Activated T-helper 1 cell treated with anti-CD3 and anti-CD28 coated beads, Interleukin-12 subunit alpha, Interleukin-12 subunit beta, Interleukin-2, Interleukin-4 antibody, amounts not matched to agents 30 ng/mL and 10 ng/mL and 1 ng/mL, durations not matched to agents 14 hours and 24 hours and 36 hours (primary cell): ENCODE measurements around the gene GRIK4. TPM values are rescaled to one million over a fixed set of nuclear protein-coding genes. Genes with fewer than 3 reads are reported as not detected.
"Not testable (repeated sequence)": the region's sequence is repeated elsewhere in the genome, so short reads cannot be mapped to it uniquely, and the experiment has no call there.

ENCODE experiments used
- DNase-seq: peaks from one replicate; pipeline ENCODE4 v3.0.0; 2021; ENCODE audit warnings: low spot score
- H3K27ac Mint-ChIP-seq: one replicate; pipeline ENCODE4 v1.8.0; 2021; ENCODE audit warnings: mild to moderate bottlenecking, mixed read lengths
- H3K27me3 Mint-ChIP-seq: one replicate; pipeline ENCODE4 v1.8.0; 2022; ENCODE audit warnings: mild to moderate bottlenecking, moderate library complexity, mixed read lengths; ENCODE audit not compliant: insufficient read depth
- H3K36me3 Mint-ChIP-seq: one replicate; pipeline ENCODE4 v1.8.0; 2021; ENCODE audit warnings: low read depth, mixed read lengths
- H3K4me1 Mint-ChIP-seq: one replicate; pipeline ENCODE4 v1.8.0; 2021; ENCODE audit warnings: low read depth, mixed read lengths
- H3K4me3 Mint-ChIP-seq: one replicate; pipeline ENCODE4 v1.8.0; 2021; ENCODE audit warnings: mild to moderate bottlenecking, moderate library complexity, mixed read lengths
- H3K9me3 Mint-ChIP-seq: one replicate; pipeline ENCODE4 v1.8.0; 2021; ENCODE audit warnings: mixed read lengths
- intact Hi-C: fragments of 100-400 bp; cut with micrococcal nuclease; formaldehyde crosslinking; loops from one replicate; pipeline ENCODE4 v1.15.1; 2024
- total RNA-seq: library from RNA; stranded (reverse); gene quantifications from 2 replicates; pipeline ENCODE4 v1.2.3, GENCODE V29; 2022

Gene GRIK4
- total RNA-seq, 1 donor from 2014 or later, result 0.16 TPM

DNA sequence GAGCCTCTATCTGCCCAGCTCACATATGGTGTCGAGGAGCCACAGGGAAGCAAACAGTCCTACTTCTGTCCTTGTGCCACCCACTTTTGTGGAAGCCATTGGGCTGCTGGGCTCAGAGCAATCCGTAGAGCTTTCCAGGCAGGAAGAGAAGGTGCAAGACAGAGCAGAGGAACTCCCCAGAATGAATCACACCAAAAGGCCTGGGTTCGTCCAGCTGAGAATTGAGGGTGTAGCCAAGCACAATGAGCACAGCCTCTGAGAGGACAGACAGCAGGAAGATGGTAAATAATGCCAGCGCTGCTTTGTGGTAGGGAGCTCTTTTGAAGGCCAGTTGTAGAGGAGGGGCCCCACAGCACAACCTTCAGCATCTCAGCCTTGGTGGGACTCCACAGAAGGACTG is 237.8 kb downstream of the GRIK4 start:
- Mint-ChIP-seq H3K4me3 (no peak overlapping the region), H3K4me1 (no peaks in the 10 kb centered on the region), H3K27ac (no peak overlapping the region), H3K9me3 (no peaks in the 10 kb centered on the region), H3K36me3 (no peaks in the 10 kb centered on the region), H3K27me3 (peaks cover 2% of the 10 kb centered on the region)
- intact Hi-C loops, result no loop called here
- no peak for DNase-seq

DNA sequence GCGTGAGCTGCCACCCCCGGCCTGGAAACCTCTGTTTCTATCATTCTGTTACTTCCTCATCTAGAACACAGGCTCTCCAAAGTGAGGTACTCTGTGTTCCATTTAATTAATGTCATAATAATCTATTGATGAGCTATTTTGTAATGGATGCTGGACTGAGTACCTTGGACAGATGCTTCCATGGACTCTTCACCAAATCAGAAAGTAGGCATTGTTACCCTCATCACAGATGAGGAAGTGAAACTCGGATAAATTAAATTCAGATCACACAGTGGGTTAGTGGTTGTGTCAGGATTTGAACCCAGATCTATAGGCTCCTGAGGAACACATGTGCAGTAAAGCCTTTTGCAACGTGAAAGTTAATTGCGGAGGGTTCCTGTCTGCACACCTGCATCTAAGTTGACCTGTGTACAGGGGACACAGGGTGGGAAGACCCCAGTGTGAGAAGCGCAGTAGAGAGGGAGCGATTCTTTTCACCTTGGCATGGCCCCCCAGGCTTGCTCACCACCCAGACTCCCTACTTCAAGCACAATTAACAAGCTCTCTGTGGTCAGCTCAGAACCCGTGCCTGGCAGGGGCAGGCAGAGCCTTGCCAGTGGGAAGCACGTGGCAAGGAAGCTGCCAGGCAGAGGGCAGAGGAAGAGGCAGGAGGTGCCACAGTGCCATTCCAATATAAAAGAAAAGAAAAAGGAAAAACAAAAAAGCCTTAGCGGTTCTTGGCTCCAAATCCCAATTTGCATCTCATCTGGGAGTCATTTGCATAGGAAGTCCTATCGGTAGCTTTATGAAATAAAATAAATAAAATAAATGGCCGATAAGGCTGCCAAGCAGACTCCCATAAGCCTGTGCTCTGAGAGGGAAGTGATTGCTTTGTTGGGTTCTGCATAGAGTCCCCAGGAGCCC is 239.3 kb downstream of the GRIK4 start:
- no peak overlapping the region for H3K27ac Mint-ChIP-seq
- no peaks in the 10 kb centered on the region for H3K4me1 Mint-ChIP-seq
- intact Hi-C loops, result no loop called here
- H3K27me3 Mint-ChIP-seq, result no peaks in the 10 kb centered on the region
- H3K9me3 Mint-ChIP-seq, result no peaks in the 10 kb centered on the region
- no peaks in the 10 kb centered on the region for H3K36me3 Mint-ChIP-seq
- DNase-seq, result no peak
- no peak overlapping the region for H3K4me3 Mint-ChIP-seq

DNA sequence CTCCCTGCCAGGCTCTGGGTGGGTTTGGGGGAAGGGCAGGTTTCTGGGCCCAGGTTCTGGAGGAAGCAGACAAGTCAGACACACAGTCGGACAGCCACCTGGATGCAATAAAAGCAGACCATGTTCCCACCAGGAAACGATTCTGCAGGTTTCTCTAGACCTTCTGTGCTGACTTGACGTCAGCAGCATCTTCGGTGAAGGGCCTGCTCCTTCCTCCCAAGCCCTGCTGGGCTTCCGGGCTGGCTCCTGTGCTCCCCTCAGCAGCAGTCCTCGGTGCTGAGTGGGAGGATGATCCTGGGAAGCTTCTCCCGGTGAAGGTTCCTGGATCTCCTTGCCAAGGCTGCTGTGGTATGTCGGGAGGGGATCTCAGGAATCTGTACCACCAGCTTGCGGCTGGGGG is 240.0 kb downstream of the GRIK4 start:
- Mint-ChIP-seq H3K36me3 (no peaks in the 10 kb centered on the region), H3K4me3 (no peak overlapping the region), H3K27ac (no peak overlapping the region), H3K27me3 (no peaks in the 10 kb centered on the region), H3K4me1 (no peaks in the 10 kb centered on the region), H3K9me3 (no peaks in the 10 kb centered on the region)
- no peak for DNase-seq
- intact Hi-C loops, result no loop called here

DNA sequence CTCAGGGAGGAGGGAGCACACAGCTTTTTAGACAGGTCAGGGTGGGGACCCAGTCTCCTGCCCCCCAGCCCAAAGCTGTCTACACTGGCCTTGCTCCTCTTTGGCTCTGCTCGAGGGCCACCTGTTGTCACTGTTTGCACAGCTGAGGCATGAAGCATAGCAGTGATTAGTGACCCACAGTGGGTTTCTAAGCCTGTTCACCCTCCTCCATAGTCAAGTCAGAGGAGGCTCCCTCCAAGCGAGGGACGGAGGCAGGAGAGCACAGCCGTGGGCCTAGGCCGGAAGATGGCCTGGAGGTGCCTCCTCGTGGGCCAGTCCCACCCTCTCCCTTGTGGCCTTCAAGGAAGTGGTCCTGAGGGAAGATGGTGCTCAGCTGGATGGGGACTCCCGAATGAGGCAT is 241.1 kb downstream of the GRIK4 start:
- H3K9me3 Mint-ChIP-seq, result no peaks in the 10 kb centered on the region
- intact Hi-C loops, result no loop called here
- no peaks in the 10 kb centered on the region for H3K36me3 Mint-ChIP-seq
- H3K4me3 Mint-ChIP-seq, result no peak overlapping the region
- no peak for DNase-seq
- H3K27ac Mint-ChIP-seq, result no peak overlapping the region
- no peaks in the 10 kb centered on the region for H3K4me1 Mint-ChIP-seq
- H3K27me3 Mint-ChIP-seq, result no peaks in the 10 kb centered on the region

DNA sequence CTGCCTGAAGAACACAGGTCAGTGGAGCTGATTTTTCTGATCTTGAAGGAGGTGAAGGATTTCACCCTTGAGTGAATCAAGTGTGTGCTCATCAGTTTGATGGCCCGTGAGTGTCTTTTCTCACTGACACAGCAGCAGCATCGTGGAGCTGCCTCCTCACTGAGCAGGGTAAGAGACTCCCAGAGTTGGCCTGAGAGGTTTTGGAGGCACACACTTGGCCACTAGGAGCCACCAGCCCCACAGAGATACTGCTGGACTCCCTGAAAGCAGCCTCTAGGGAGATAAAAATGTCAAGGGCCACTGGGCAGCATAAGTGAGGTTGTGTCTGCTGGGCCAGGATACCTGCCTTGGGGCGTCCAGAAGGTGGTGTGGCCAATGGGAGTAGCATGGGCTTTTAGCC is 245.4 kb downstream of the GRIK4 start:
- H3K4me3 Mint-ChIP-seq, result no peak overlapping the region

DNA sequence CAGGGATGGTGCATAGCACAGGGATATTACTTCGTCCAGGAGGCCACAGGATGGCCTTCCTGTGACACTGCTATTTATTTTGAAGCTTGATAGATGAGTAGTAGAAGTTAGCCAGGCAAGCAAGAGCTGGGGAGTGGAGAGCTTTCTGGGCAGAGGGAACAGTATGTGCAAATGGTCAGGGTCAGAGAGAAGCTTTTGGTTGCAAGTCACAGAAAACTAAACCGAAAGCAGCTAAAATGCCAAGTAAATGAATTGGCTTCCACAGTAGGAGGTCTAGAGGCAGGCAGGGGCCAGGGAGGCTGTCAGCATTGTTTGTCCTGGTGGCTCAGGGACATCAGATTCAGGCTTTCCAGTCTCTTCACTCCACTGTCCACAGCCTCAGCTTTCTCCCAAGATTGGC is 247.5 kb downstream of the GRIK4 start:
- Mint-ChIP-seq H3K27me3 (peaks cover 14% of the 10 kb centered on the region), H3K27ac (no peak overlapping the region), H3K4me1 (no peaks in the 10 kb centered on the region), H3K9me3 (no peaks in the 10 kb centered on the region), H3K4me3 (no peak overlapping the region), H3K36me3 (no peaks in the 10 kb centered on the region)
- intact Hi-C loops, result no loop called here
- no peak for DNase-seq

More for the DNA sequence above, 245.4 kb downstream of the GRIK4 start:
- Mint-ChIP-seq H3K27me3 (peaks cover 12% of the 10 kb centered on the region), H3K27ac (no peak overlapping the region), H3K9me3 (no peaks in the 10 kb centered on the region), H3K4me1 (no peaks in the 10 kb centered on the region), H3K36me3 (no peaks in the 10 kb centered on the region)
- no peak for DNase-seq
- intact Hi-C loops, result no loop called here

DNA sequence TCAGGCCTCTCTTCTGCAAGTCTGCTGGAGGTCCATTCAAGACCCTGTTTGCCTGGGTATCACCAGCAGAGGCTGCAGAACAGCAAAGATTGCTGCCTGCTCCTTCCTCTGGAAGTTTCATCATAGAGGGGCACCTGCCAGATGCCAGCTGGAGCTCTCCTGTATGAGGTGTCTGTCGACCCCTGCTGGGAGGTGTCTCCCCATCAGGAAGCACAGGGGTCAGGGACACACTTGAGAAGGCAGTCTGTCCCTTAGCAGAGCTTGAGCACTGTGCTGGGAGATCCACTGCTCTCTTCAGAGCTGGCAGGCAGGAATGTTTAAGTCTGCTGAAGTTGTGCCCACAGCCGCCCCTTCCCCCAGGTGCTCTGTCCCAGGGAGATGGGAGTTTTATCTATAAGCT is 254.2 kb downstream of the GRIK4 start:
- H3K4me3 Mint-ChIP-seq, H3K36me3 Mint-ChIP-seq, H3K27ac Mint-ChIP-seq, H3K9me3 Mint-ChIP-seq, DNase-seq, H3K4me1 Mint-ChIP-seq, intact Hi-C loops: not testable (repeated sequence)
- H3K27me3 Mint-ChIP-seq, result peaks cover 12% of the 10 kb centered on the region

DNA sequence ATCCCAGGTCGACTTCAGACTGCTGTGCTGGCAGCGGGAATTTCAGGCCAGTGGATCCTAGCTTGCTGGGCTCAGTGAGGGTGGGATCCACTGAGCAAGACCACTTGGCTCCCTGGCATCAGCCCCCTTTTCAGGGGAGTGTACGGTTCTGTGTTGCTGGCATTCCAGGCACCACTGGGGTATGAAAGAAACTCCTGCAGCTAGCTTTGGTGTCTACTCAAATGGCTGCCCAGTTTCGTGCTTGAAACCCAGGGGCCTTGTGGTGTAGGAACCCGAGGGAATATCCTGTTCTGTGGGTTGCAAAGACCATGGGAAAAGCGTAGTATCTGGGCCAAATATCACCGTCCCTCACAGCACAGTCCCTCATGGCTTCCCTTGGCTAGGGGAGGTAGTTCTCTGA is 254.8 kb downstream of the GRIK4 start:
- Mint-ChIP-seq H3K27ac (no peak overlapping the region), H3K4me1 (no peaks in the 10 kb centered on the region), H3K4me3 (no peak overlapping the region), H3K27me3 (peaks cover 10% of the 10 kb centered on the region), H3K9me3 (no peaks in the 10 kb centered on the region), H3K36me3 (no peaks in the 10 kb centered on the region)
- intact Hi-C loops, result no loop called here
- no peak for DNase-seq

DNA sequence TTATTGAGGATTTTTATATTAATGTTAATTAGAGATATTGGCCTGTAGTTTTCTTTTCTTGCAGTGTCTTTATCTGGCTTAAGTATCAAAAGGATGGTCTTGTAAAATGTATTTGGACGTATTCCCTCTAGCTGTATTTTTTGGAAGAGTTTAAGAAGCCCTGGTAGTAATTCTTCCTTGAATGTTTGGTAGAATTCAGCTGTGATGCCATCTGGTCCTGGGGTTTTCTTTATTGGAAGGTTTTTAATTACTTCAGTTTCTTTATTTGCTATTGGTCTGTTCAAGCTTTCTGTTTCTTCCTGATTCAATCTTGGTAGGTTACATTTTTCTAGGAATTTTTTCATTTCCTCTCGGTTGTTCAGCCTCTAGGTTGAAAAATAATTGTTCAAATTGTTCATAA is 257.4 kb downstream of the GRIK4 start:
- H3K27me3 Mint-ChIP-seq, result peaks cover 7% of the 10 kb centered on the region
- intact Hi-C loops, result no loop called here
- H3K36me3 Mint-ChIP-seq, result no peaks in the 10 kb centered on the region
- no peak overlapping the region for H3K4me3 Mint-ChIP-seq
- H3K4me1 Mint-ChIP-seq, result no peaks in the 10 kb centered on the region
- H3K9me3 Mint-ChIP-seq, result no peaks in the 10 kb centered on the region
- H3K27ac Mint-ChIP-seq, result no peak overlapping the region
- DNase-seq, result no peak

DNA sequence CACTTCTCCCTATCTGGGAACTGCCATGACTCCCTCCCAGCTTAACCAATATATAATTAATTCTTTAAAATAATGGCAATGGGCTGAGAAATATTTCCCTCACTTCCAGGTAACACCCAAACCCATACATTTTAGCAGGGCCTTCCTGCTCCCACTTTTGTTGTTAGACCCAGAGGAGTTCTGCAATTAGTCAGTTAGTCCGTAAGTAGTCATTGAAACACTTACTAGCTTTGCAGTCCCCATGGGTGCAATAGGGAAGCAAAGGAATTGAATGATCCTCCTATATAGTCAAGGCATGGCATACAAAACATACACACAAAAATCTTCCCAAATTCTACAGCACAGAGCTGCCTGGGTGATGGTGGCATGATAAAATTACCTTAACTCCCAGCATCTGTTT is 258.4 kb downstream of the GRIK4 start:
- intact Hi-C loops, result no loop called here
- no peak overlapping the region for H3K4me3 Mint-ChIP-seq

DNA sequence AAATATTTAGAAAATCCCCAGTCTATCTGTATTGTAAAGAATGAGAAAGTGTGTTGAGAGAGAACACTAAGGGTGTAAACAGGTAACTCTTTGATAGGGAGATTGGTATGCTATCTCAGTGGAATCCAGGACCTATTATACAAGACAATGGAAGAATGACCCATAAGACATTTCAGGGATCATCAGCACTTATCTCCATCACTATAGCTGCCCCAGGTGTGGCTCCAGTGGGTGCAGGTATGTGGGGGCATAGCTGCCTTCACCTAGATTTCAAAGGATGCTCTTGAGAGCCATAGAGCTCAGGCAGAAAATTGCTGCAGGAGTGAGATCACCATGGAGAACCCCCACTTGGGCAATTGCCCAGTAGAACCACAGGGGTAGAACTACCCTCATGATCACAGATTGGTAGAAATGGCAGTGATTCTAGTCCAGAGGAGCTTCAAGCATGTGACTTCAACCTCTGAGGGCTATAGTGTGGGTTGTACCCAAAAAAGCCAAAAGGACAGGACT is 260.1 kb downstream of the GRIK4 start:
- no peak overlapping the region for H3K27ac Mint-ChIP-seq
- H3K36me3 Mint-ChIP-seq, result no peaks in the 10 kb centered on the region
- H3K4me3 Mint-ChIP-seq, result no peak overlapping the region
- no peaks in the 10 kb centered on the region for H3K4me1 Mint-ChIP-seq
- intact Hi-C loops, result no loop called here
- no peak for DNase-seq
- no peaks in the 10 kb centered on the region for H3K9me3 Mint-ChIP-seq
- H3K27me3 Mint-ChIP-seq, result peaks cover 2% of the 10 kb centered on the region

More for the DNA sequence above, 258.4 kb downstream of the GRIK4 start:
- no peak overlapping the region for H3K27ac Mint-ChIP-seq
- no peaks in the 10 kb centered on the region for H3K4me1 Mint-ChIP-seq
- peaks cover 4% of the 10 kb centered on the region for H3K27me3 Mint-ChIP-seq
- no peak for DNase-seq
- H3K36me3 Mint-ChIP-seq, result no peaks in the 10 kb centered on the region
- no peaks in the 10 kb centered on the region for H3K9me3 Mint-ChIP-seq

DNA sequence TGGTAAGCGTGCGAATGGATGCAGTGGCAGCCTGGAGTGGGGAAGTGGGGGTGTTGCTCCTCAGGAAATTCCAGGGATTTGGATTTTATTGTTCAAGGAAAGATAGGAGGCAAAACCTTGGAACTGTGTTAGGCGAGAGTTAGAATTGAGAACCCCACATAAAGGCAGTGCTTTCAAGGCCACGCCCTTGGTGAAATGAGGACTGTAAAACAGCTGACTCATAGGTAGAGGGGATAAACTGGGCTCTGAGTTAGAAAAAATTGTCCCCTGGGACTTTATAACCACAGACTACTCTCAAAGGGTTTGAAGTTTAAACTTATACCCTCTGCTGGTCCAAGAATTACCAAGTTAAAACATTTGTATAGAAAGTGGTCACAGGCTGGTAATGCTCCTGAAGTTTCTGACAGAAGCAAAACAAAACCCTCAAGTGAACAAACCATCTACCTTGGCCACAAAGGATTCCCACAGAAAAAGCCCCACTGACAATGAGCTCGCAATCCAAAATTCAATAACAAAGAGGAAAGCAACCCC is 262.0 kb downstream of the GRIK4 start:
- DNase-seq, result no peak
- intact Hi-C loops, result no loop called here
- Mint-ChIP-seq H3K27me3 (peaks cover 2% of the 10 kb centered on the region), H3K4me3 (no peak overlapping the region), H3K9me3 (no peaks in the 10 kb centered on the region), H3K36me3 (no peaks in the 10 kb centered on the region), H3K4me1 (no peaks in the 10 kb centered on the region), H3K27ac (no peak overlapping the region)

DNA sequence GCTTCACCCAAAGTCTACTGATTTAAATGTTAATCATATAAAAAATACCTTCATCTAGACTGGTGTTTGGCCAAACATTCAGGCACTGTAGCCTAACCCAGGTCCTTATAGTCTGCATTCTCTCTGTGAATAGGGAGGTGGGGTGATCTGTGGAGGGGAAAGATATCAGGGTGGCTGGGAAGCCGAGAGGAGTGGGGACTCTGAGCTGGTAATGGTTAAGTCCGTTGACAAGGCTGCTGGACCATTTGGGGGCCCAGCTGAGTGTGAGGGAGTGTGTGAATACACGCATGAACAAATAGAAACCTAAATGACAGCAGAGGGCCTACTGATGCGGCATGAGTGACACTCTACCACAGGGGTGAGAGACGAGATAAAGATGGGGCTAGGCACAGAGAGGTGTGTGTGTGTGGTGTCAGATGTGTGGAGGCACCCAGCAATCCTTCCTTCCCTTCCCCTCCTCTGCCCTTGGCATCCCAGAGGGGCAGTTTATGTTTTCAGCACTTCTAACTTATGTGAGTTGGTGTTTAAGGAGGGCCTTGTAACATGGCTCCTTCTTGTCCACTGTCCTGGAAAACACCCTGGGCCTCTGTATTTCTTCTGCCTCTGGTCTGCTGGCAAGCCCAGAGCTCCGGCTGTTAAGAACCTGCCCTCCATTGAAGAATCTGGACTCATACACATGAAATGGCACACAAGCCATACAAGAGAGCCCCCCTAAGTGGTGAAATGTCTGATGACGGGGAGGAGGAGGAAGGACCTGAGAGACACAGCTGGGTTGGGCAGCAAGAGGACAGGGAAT is 263.2 kb downstream of the GRIK4 start:
- DNase-seq, result no peak
- intact Hi-C loops, result no loop called here
- Mint-ChIP-seq H3K27ac (no peak overlapping the region), H3K9me3 (no peaks in the 10 kb centered on the region), H3K27me3 (peaks cover 2% of the 10 kb centered on the region), H3K4me3 (no peak overlapping the region), H3K4me1 (no peaks in the 10 kb centered on the region), H3K36me3 (no peaks in the 10 kb centered on the region)
